ENCODE results near the gene PIK3C2G. TPM values are rescaled to one million over a fixed set of nuclear protein-coding genes. Genes with fewer than 3 reads are reported as not detected.

PIK3C2G gene
- polyA plus RNA-seq, 1 of the 3 experiments (the other 2 are of a cell fraction), result 0.02 TPM

DNA sequence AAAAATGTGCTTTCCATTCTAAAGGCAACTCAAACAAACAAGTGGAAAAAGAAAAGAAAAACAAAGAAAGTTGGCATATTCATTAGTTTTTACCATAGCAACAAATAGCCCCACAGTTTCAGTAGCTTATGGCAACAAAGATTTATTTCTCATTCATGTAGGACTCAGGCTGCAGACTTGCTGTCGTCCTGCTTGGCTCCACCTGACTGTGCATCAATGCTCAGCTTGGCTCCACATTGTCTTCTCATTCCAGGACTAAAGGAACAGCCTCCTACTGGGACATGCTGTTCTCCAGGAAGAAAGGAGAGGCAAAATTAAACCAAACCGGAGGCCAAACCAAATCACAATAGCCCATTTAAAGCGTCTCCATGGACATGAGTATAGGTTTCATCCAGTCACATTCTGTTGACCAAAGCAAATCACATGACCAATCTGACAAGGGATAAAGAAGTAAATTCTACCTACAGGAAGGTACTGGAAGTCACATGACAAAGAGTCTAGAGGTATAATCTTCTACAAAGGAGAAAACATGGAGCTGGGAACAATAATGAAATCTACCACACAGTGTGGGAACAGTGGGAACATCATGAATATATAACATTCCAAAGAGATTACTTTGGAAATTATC lies 222.5 kb downstream of the PIK3C2G start:
- 49% methylated on average over 3 of the region's 3 CpGs for WGBS (ENCODE audit: low lambda C conversion rate)
- DNase-seq, result no peak
- Histone ChIP-seq H3K27me3 (ENCODE audit: insufficient read depth) (no peaks in the 10 kb centered on the region), H2AFZ (ENCODE audit: low read depth) (no peak overlapping the region), H3K9ac (no peak overlapping the region), H4K20me1 (ENCODE audit: insufficient read depth) (no peaks in the 10 kb centered on the region), H3K4me3 (ENCODE audit: low read depth in 2 of 2, low read length in 1 of 2) (no peak overlapping the region), H3K4me2 (no peak overlapping the region), H3K9me3 (no peaks in the 10 kb centered on the region), H3K9me2 (no peaks in the 10 kb centered on the region), H3K4me1 (ENCODE audit: control insufficient read depth in 1 of 2, insufficient read depth in 2 of 2, low read depth in 1 of 2, low read length in 1 of 2) (no peaks in the 10 kb centered on the region), H3F3A (replicated peaks; ENCODE audit: insufficient read depth) (no peaks in the 10 kb centered on the region), H3K36me3 (replicated peaks in 1 of 2; ENCODE audit: control insufficient read depth in 1 of 2, insufficient read depth in 2 of 2, low read length in 1 of 2) (no peaks in the 10 kb centered on the region), H3K27ac (ENCODE audit: low read depth in 2 of 2, low read length in 1 of 2) (no peak overlapping the region), H3K79me2 (ENCODE audit: insufficient read depth) (no peaks in the 10 kb centered on the region)
- TF ChIP-seq SIN3A (IDR thresholded peaks at IDR 0.05; ENCODE audit: borderline replicate concordance, low read depth, low read length) (no peak), TCF12 (IDR thresholded peaks at IDR 0.05) (no peak)
- TF ChIP-seq, protein P1, sequence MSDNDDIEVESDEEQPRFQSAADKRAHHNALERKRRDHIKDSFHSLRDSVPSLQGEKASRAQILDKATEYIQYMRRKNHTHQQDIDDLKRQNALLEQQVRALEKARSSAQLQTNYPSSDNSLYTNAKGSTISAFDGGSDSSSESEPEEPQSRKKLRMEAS (IDR thresholded peaks at IDR 0.05; ENCODE audit: low read depth), result no peak
- TF ChIP-seq, protein P2, sequence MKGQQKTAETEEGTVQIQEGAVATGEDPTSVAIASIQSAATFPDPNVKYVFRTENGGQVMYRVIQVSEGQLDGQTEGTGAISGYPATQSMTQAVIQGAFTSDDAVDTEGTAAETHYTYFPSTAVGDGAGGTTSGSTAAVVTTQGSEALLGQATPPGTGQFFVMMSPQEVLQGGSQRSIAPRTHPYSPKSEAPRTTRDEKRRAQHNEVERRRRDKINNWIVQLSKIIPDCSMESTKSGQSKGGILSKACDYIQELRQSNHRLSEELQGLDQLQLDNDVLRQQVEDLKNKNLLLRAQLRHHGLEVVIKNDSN (IDR thresholded peaks at IDR 0.05; ENCODE audit: borderline replicate concordance, low read depth), result no peak
- ChIA-PET POLR2A (no interaction called here), CTCF (no interaction called here)

DNA sequence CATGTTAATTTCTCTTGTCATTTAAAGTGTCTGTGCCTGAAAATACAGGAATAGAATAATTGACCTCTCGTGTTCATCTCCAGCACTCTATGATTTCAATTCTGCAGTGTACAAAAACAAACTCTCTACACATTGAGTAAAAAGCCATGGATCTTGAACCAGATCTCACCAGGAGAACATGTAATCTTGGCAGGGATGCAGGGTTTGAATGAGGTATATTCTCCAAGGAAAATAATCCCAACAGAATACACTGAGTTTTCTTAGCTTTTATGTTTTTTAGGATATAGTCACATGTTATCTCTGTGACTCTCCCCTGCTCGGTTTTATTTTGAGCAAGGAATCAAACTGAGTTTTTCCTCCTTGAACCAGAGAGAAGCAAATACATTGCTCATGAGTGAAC lies 224.7 kb downstream of the PIK3C2G start:
- CTCF ChIA-PET, result interaction anchor here (1.0 kb wide), 1 partner anchor 68 kb away, joined by 3 read pairs; no protein-coding TSS in a partner anchor
- Histone ChIP-seq H3K27ac (ENCODE audit: low read depth in 2 of 2, low read length in 1 of 2) (no peak overlapping the region), H3F3A (replicated peaks; ENCODE audit: insufficient read depth) (no peaks in the 10 kb centered on the region), H3K9me2 (no peaks in the 10 kb centered on the region), H3K9ac (no peak overlapping the region), H4K20me1 (ENCODE audit: insufficient read depth) (no peaks in the 10 kb centered on the region), H3K4me3 (ENCODE audit: low read depth in 2 of 2, low read length in 1 of 2) (no peak overlapping the region), H2AFZ (ENCODE audit: low read depth) (no peak overlapping the region), H3K36me3 (replicated peaks in 1 of 2; ENCODE audit: control insufficient read depth in 1 of 2, insufficient read depth in 2 of 2, low read length in 1 of 2) (no peaks in the 10 kb centered on the region), H3K4me1 (ENCODE audit: control insufficient read depth in 1 of 2, insufficient read depth in 2 of 2, low read depth in 1 of 2, low read length in 1 of 2) (no peaks in the 10 kb centered on the region), H3K9me3 (no peaks in the 10 kb centered on the region), H3K27me3 (ENCODE audit: insufficient read depth) (no peaks in the 10 kb centered on the region), H3K4me2 (no peak overlapping the region), H3K79me2 (ENCODE audit: insufficient read depth) (no peaks in the 10 kb centered on the region)
- 8% methylated on average over 2 of the region's 2 CpGs for WGBS (ENCODE audit: low lambda C conversion rate)
- DNase-seq, result no peak
- TF ChIP-seq SIN3A (IDR thresholded peaks at IDR 0.05; ENCODE audit: borderline replicate concordance, low read depth, low read length), result no peak
- TF ChIP-seq, protein P3, sequence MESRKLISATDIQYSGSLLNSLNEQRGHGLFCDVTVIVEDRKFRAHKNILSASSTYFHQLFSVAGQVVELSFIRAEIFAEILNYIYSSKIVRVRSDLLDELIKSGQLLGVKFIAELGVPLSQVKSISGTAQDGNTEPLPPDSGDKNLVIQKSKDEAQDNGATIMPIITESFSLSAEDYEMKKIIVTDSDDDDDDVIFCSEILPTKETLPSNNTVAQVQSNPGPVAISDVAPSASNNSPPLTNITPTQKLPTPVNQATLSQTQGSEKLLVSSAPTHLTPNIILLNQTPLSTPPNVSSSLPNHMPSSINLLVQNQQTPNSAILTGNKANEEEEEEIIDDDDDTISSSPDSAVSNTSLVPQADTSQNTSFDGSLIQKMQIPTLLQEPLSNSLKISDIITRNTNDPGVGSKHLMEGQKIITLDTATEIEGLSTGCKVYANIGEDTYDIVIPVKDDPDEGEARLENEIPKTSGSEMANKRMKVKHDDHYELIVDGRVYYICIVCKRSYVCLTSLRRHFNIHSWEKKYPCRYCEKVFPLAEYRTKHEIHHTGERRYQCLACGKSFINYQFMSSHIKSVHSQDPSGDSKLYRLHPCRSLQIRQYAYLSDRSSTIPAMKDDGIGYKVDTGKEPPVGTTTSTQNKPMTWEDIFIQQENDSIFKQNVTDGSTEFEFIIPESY (IDR thresholded peaks at IDR 0.05; ENCODE audit: borderline replicate concordance, low read depth), result no peak
- TF ChIP-seq, protein P4, sequence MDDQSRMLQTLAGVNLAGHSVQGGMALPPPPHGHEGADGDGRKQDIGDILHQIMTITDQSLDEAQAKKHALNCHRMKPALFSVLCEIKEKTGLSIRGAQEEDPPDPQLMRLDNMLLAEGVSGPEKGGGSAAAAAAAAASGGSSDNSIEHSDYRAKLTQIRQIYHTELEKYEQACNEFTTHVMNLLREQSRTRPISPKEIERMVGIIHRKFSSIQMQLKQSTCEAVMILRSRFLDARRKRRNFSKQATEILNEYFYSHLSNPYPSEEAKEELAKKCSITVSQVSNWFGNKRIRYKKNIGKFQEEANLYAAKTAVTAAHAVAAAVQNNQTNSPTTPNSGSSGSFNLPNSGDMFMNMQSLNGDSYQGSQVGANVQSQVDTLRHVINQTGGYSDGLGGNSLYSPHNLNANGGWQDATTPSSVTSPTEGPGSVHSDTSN (IDR thresholded peaks at IDR 0.05), result no peak
- TF ChIP-seq TAF1 (IDR thresholded peaks at IDR 0.05; ENCODE audit: borderline replicate concordance, low read depth, low read length), result no peak
- POLR2A ChIA-PET, result no interaction called here

Data from SK-N-SH (cell line).